GM08714 (cell line): ENCODE data around the gene DOHH.

Experiments used
- H3K4me3 ChIP-seq: fragments of 200-500 bp; sonication (Bioruptor generic); 2 replicates; pipeline ENCODE4 v1.5.1; 2014; ENCODE audit warnings: mild to moderate bottlenecking, low read length, inconsistent platforms
- ZNF274 ChIP-seq: IDR thresholded peaks from 2 replicates; pipeline ENCODE4 v1.6.1; 2012; ENCODE audit warnings: mild to moderate bottlenecking, low read depth, low read length

DOHH gene

GRCh38 chr19:3528539-3529211, 28.2 kb upstream of the DOHH start:
- TF ChIP-seq ZNF274 = no peak
- H3K4me3 ChIP-seq = no peak overlapping the region

GRCh38 chr19:3528080-3528479, 27.6 kb upstream of the DOHH start:
- H3K4me3 ChIP-seq = no peak overlapping the region
- TF ChIP-seq ZNF274 = no peak

- no peak overlapping the region for H3K4me3 ChIP-seq
- no peak for TF ChIP-seq ZNF274
Measured at GRCh38 chr19:3527238-3527910, 26.9 kb upstream of the DOHH start.

- H3K4me3 ChIP-seq = no peak overlapping the region
- TF ChIP-seq ZNF274 = no peak
Measured at GRCh38 chr19:3526507-3527237, 26.2 kb upstream of the DOHH start.

- no peak overlapping the region for H3K4me3 ChIP-seq
- no peak for TF ChIP-seq ZNF274
Measured at GRCh38 chr19:3524904-3525451, 24.5 kb upstream of the DOHH start.

- no peak for TF ChIP-seq ZNF274
Measured at GRCh38 chr19:3524078-3524842, 23.8 kb upstream of the DOHH start.

GRCh38 chr19:3523361-3524077, 23.0 kb upstream of the DOHH start:
- TF ChIP-seq ZNF274 = no peak
- no peak overlapping the region for H3K4me3 ChIP-seq

More at GRCh38 chr19:3524078-3524842, 23.8 kb upstream of the DOHH start:
- no peak overlapping the region for H3K4me3 ChIP-seq

GRCh38 chr19:3522421-3523360, 22.2 kb upstream of the DOHH start:
- TF ChIP-seq ZNF274 = no peak
- H3K4me3 ChIP-seq = no peak overlapping the region

- no peak for TF ChIP-seq ZNF274
Measured at GRCh38 chr19:3521104-3521445, 20.6 kb upstream of the DOHH start.

GRCh38 chr19:3520166-3521103, 20.0 kb upstream of the DOHH start:
- no peak overlapping the region for H3K4me3 ChIP-seq
- TF ChIP-seq ZNF274 = no peak

More at GRCh38 chr19:3521104-3521445, 20.6 kb upstream of the DOHH start:
- H3K4me3 ChIP-seq = no peak overlapping the region

GRCh38 chr19:3519126-3519525, 18.7 kb upstream of the DOHH start:
- H3K4me3 ChIP-seq = no peak overlapping the region
- TF ChIP-seq ZNF274 = no peak
